NOMO-1 treated with dmso at 0.1 percent for 144 hours (cell line): ENCODE results near the gene TTC28.
"Not testable (repeated sequence)": the region's sequence is repeated elsewhere in the genome, so short reads cannot be mapped to it uniquely, and the experiment has no call there.

Source experiments
- DNase-seq: peaks from one replicate; lab custom pipeline; 2025; ENCODE audit not compliant: unreplicated experiment; lab: John Stamatoyannopoulos, UW

TTC28 gene

DNA sequence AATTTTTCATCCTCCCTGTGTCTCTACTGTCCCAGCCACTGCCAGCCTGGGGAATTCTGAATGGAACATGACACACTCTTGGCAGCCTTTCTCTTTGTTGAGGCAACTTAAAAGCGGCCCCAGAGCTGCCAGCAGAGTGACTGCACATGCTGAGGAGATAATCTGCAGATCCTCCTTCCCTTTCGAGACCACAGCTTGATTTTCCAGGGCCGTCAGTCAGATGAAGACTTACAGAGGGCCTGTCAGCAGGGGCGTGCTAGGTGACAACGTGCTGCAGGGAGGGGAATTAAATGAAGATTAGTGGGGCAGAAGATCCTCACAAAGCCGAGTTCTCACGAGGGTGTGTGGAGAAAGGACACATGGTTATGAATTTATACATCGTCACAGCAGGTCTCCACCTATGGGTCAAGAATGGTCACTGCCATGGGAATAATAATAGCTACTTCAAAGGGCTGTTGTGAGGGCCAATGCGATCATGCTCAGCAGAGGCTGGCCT, 567.0 kb downstream of the TTC28 start:
- no peak for DNase-seq

DNA sequence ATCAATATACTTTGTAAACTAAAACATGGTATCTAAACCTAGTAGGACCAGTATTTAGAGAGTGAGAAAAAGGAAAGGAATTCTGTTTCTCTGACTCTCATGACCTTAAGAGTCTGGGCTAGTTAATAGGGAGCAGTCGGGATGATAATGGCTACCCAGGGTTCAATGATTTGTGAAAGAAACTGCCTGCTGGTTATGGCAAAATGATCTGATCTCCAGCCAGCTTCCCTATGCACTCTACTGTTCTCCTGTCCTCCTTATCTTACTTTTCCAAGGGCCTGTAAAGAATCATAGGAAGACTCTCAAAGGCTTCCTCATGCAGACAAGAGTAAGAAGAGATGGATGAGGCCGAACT, 567.5 kb downstream of the TTC28 start:
- no peak for DNase-seq

DNA sequence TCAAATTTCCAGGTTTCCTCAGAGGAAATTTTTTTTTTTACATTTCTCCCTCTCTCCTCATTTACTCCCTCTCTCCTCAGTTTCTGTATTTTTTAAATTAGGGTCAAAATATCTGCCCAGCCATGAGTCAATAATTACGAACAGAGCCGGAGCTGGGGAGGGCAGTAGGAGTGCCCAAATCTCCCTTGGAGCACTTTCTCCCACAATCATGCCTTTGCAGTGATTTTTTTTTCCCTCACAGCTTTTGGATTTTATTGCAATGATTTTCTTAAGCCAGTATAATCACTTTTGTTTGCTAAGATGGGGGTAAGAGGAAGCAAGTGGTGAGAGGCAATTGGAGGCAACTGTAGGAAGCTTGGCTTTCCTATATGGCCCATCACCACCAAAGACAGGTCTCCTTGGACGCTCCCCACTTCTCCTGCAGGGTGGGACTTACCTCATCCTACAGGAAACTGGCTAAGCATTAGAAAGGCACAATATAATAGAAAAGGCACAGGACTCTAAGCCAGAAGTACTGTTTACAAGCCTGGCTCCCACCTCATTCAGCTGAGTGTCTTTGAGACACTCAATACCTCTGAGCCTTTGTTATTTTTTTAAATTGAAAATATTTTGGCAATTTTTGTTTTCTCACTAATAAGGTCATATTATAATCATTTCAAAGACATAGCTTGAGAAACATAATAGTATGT, 568.0 kb downstream of the TTC28 start:
- no peak for DNase-seq

DNA sequence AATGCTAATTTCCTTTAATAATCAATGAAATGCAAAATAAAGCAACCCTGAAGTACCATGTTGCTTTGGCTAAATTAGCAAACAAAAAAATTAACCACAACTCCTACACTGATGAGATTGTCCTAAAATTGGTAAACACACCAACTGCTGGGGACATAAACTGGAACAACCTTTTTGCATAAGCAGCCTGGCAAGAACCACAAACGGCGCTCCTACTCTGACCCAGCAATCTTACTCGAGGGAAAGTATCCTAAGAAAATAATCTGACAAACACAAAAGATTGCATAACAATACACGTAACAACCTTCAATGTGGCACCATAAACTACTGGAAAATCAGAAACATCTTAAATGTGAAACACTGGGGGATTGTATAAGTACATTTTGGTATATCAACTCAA, 570.8 kb downstream of the TTC28 start:
- DNase-seq = no peak

DNA sequence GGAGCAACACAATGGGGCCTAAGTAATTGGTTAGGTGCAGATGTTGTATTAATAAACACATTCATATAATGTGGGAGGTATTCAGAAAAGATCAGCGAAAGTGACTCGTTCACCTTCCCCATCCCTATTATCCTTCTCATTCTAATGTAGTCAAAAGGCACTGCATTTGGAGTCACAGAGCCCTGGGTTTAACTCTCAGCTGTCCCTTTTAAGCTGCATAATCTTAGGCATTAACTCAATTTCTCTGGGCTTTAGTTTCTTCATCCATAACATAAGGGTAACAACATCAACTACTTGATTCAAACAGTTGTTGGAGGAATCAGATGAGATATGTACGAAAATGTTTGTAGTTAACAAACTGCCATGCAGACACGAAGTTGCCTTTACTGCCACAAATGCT, 573.0 kb downstream of the TTC28 start:
- no peak for DNase-seq

DNA sequence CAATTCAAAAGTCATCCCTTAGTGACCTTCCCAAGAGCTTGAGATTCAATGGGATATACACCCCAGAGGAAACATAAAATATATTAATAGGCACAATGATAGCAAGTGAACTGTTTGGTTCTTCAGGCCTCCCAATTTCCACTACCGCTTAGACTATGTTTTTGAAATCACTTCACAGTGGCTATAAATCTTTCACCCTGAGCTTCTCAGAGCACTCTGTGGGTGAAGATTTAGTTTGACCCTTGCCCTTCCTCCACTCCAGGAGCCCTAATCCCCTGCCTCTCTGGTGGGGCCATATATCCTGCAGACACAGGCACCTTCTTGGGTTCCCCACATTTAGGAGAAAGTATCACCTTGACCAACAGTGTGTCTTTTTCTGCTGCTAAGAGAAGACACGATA, 573.7 kb downstream of the TTC28 start:
- DNase-seq = no peak

DNA sequence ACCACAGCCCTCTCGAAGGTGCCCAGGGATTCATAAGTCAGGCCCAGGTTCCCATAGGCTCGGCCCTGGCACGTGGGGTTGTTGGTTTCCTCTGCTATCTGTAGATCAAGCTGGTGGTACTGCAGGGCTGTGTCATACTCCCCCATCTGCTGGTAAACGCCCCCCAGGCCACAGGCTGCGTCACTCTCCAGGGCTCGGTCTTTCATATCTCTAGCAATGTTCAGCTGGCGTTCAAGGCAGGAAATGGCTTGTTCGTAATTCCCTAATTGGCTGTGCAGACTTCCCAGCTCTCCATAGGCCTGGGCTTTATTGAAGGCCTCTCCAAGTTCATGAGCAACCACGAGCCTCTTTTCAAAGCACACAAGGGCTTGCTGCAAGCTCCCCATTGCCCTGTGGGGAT, 574.2 kb downstream of the TTC28 start:
- DNase-seq = no peak

DNA sequence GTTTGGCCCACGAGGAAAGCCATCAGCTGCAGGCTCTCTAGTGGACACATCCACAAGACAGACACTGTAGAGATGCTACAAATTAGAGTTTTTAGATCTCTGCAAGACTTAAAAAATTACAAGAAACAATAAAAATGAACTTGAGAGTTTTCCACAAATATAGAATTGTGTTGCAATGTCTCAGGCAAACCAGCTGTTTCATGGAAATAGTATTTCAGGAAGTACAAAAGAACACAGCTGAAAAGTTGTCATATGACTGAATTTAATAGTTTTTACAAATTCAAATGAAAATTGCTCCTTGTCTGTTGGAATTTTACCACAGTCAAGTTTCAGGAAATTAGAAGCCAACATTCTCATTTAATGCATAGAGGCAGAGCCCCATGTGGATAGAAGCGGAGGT, 576.0 kb downstream of the TTC28 start:
- DNase-seq = no peak

DNA sequence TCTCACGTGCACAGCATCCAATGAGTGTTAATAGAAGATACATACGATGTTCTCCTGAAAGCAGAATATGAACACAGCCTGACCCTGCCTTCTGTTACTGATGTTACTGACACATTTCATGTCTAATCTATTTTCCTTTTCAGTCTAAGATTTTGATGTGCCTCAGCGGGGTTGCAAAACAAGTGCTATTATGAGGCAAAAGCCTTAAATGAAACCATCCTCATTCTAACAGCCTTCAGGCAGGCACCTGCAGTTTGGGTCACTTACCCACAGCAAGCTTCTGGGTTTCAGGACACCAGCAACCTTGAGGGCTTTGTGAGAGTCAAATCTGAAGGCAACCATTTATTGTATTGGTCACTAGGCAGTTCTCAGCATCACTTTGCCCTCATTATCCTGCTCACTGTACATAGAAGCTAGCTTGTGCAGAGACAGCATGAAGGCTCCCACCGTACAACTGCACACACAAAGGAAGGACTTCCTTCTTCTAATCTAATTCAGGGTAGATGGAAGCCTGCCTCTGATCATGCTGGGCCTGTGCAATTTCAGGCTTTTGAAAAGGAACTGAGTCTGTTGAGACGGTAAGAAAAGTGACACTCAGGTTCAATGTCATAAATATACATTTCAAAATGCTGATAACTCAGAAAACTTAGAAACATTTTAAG, 577.4 kb downstream of the TTC28 start:
- DNase-seq = no peak

DNA sequence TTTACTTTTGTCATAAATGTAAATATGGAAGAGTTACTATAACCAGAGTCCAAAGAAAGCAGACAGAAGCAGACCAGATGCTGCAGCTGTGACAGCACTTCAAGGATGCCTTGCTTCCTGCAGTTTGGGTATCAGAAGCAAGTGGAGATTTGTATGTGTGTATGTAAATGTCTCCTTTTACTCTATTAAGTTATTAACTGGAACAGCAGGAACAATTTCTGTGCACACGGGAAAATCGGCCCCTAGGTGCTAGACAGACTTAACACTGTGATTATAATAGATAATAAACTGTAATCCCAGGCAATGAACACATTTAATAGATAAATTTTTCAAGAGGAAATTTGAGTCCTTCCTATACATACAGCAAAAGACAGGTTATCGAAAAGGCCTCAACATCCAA, 582.0 kb downstream of the TTC28 start:
- DNase-seq = no peak

DNA sequence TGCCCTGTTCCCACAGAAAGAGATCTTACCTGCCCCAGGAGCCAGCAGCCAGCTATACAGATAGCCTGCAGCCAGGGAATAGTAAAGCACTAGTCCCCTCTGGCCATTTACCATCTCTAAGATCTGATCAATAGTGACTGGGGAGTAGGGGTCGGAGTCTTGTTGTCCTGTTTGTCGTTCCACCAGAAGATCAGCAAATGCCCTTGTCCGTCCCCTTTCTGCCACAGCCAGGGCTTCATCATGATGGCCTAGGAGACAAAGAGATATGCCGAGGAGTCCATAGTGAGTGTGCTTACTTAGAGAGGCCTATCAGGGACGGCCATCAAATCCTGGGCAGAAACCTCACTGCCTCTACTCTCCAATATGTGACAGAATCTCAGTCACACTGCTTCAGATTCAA, 583.5 kb downstream of the TTC28 start:
- no peak for DNase-seq

DNA sequence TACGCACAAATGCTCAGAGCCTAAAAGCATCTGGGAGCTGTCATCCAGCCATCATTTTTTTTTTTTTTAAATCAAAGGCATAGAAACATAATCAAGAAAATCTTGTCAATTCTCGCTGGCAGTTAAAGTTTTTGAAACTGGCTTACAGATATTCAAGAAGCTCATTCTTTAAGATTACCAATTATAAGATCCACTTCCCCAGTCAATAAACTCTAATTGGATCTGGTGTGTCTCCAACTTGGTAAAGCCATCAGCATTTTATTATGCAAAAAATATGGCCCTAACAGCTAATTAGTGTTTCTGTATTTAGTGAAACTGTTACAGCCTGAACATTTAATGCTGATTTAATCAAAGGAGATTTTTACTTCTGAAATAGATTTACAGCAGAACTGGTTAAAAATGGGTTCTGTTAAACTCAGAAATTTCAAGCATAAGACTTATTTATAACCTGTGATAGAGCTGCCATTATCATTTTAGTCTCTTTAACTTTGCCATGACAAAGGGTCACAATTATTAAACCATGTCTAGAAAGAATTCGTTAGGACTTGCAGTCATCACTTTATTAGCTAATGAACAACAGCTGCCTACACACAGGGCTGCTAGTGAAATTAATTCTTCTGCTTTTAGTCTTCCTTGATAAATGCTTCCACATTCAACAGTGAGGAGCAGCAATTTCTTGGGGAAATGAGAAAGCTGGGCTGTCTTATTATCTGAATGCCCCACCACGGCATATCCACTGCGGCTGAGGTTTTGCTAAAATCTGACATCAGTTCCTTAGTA, 584.1 kb downstream of the TTC28 start:
- DNase-seq = no peak

DNA sequence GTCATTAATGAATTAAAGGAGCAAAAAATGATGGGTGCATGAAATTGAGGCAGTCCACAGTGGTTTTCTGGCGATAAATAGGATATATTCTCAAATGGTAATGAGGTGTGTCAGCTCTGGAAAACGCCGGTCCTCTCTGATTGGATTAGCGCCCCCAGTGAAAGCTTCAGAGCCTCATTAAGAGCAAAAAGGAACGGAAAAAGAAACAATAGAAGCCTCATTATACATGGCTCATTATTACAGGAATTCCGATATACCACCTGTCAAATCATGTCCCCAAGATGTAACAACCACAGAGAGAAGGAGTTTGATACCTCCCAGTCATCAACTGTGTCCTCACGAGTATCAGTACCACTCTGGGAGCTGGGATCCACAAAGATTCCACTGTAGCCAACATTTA, 584.9 kb downstream of the TTC28 start:
- no peak for DNase-seq

DNA sequence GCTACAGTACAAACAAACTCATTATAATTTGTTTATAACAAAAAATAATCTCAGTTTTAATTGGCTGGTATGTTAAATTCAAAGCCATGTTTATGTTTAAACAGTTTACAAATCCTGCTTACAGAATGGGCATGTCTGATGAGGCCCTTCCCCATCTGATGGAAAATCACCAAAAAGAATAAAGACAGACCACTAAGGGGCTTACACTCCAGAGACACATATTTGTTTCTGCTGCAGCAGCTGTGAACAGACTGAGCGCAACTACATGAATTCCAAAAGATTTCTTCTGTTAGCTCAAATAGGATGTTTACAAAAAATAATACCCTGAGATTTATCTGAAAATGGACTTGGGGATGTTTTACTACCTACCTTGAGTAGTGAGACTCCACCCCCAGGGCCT, 585.9 kb downstream of the TTC28 start:
- no peak for DNase-seq

DNA sequence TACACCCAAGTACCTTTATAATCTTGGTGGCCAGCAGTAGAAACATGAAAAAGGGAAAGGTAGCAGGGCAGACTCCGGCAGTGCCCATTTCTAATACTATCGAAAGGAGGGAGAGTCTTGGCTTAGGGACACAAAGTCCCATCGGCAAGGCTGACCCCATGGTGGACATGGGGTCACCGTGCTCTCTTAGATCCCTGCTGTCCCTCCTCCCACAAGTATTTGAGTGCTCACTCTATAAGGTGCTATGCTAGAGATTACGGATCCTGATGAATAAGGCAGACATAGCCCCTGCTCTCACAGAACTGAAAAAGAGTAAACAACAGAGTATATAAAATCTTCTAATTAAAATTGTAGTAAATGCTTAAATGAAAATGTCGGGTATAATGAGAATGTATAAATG, 588.2 kb downstream of the TTC28 start:
- DNase-seq = no peak

DNA sequence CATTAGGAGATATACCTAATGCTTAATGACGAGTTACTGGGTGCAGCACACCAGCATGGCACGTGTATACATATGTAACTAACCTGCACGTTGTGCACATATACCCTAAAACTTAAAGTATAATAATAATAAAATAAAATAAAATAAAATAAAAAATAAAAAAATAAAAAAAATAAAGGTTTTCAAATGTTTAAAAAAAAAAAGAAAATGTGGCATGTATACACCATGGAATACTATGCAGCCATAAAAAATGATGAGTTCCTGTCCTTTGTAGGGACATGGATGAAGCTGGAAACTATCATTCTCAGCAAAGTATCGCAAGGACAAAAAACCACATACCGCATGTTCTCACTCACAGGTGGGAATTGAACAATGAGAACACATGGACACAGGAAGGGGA, 590.1 kb downstream of the TTC28 start:
- DNase-seq = not testable (repeated sequence)

DNA sequence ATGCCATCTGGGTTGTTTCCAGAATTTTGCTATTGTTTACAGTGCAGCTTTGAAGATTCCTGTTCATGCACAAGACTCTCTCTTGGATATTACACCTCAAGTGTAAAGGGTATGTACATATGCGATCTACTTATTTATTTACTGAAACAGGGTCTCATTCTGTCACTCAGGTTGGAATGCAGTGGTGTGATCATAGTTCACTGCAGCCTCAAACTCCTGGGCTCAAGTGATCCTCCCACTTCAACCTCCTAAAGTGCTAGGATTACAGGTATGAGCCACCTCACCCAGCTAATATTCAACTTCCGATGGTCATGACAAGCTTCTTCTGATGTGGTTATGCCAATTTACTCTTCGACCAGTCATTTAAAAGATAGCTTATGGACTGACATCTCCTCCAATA, 602.5 kb downstream of the TTC28 start:
- no peak for DNase-seq

DNA sequence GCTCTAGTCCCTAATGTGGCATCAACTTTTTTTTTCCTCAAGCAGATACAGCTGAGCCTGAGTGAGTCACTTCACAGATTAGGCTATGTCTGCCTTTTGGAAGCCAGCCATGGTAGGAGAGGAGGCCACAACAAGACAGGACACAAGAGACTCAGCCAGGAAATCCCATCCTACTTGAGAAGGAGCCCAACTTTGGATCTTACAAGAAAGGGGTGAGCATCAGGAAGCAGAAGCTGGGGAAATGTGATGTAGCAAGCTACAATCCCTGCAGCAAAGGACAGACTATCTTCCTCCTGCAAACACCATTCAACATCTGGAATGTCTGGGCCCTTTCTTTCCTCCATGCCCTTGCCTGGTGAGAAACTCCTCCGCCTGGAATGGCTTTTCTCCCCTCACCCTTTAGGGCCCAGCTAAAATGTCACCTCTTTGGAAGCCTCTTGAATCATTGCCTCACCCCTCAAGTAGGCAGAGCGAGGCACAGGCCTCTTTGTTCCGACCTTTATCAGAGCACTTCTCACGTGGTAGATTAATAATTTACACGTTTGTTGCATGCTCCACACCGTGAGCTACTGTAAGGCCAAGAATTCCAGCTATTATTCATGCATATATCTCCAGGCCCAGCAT, 604.2 kb downstream of the TTC28 start:
- DNase-seq = no peak

DNA sequence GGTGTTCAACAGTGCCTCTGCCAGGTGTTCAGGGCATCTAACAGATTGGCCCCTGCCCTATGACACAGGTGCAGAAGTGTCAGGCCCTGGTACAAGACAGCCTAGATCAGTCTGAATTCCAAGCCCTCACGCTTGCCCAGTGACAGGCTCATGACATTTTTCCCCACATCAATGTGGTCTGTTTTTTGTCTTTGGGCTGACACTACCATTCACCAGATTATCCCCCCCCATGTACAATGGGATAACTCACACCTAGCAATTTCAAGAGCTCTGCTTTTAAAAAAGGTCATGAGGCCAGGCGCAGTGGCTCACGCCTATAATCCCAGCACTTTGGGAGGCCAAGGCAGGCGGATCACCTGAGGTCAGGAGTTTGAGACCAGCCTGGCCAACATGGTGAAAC, 605.1 kb downstream of the TTC28 start:
- no peak for DNase-seq

DNA sequence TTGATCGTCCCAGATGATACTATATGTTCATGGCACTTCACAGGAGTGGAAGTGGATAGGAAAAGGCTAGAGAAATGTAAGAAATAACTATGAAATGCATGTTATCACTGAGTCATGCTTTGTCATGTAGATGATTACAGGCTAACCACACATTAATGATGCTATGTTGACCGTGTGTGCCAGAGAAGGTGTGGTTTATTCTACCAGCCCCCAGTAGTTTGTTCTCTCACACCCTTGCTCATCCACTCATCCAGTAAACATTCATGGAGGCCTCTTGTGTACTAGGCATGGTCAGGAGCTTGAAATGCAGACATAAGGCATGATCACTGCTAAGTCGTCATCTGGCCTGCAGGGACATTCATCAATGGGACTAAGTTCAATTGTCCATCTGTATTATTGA, 607.6 kb downstream of the TTC28 start:
- no peak for DNase-seq

DNA sequence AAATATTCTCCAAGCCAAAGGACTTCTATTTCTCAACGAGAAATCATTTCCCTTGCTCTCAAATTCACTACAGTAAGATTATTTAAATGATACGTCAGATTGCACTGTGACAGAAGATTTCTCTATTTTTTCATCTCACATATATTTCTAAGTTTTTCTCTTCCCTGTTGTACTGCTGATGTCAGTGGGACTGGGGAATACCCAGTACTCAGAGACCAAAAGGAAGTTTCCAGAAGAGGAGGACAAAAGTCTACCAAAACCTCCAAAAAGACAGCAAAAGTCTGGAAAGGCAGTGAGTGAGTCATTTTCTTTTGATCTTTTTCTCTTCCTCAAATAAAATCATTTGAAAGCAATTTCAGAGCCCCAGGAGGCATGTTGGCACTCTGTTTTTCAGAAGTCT, 610.8 kb downstream of the TTC28 start:
- no peak for DNase-seq

DNA sequence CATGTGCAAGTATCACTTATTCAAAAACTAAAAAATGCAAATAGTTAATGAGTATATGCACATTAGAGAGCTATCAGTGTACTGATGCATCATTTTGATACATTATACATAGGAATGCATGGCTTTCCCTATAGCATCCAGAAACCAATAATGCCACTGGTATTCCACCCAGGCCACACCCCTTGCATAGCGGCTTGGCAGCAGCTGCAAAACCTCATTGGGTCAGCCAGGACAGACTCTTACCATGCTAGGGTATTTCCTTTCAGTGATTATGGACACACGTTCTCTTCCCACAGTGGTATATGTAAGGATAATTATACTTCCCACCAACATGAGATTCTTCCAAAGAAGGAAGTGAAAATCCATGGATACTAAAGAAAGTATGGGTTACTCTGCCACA, 614.7 kb downstream of the TTC28 start:
- no peak for DNase-seq
